Measurements from ENCODE around the gene LENEP.

Gene LENEP

DNA sequence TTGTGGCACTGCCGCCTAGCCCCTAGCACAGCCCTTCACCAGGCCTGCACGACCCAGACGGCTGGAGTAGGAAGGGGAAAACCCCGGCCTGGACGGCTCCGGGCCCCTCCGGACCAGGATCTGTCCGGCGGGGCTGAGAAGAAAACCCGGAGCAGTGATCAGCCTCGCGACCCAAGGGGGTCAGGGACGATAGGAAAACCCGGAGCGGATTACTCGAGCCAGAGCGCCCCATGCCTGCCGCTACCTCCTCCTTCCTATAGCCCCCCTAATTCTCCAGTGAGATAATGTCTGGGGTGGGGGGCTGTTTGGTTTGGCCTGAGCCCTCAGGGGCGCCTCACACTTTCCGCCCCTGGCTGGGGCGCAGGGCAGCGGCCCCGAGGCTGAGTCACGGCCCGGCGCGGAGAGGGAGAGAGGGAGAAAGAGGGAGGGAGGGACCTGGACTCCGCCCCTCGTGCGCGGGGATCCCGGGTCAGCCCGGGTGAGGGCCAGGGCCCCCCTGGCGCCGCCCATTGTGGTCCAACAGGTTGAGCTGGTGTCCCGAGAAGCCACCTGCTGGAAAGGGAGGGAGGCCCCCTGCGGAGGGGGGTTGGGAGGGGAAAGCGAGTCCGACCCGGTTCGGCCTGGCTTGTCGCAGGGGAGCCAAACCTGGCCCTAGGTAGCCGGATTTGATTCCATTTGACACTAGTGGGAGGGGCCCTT lies 7.5 kb downstream of the LENEP start:
- DNase-seq, result peak; percentile 85

DNA sequence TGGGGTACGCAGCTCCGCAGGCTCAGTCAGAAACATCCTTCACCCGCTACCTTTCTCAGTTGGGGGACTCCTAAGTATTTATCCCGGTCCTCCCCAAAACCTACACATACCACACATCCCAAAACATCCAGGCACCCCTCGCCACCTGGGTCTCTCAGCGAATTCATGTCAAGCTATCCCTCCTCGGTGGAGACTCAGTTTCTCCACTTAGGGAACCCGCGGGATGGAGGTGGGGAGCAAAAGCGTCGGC lies 8.0 kb downstream of the LENEP start:
- DNase-seq, result no peak

DNA sequence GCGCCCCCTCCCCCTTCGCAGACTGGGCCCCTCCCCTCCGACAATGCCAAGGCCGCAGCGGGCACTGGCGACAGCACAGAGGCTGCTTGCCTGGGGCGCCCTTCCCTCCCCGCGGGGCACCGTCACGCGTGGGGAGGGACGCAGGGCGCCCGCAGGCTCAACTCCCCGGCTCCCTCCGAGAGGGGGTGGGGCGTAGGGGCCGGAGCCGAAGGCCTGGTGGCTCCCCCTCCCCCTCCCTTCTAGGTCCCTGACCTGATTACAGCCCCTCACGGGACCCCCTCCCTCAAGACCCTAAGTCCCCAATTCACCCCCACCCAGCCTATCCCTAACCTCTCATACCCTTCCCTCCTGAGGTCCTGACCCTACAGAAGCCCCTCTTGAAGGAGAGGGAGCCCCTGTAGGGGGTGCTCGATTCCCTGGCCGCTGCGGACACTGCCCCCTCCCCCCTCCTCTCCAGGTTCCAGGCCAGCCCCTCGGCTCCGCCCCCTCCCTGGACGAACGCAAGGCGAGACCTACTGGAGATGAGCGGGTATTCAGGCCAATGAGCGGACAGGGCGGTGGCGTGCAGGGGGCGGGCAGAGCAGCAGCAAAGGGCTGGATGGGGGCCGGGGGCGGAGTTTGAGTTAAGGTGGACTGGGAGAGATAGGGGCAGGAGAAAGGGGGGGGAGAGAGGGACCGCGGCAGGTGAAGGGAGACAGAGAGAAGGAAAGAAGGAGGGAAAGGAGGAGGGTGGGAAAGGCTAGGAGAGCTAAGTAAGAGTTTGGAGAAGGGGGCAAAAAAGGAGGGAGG lies 8.5 kb downstream of the LENEP start:
- DNase-seq, result peak; percentile 97

DNA sequence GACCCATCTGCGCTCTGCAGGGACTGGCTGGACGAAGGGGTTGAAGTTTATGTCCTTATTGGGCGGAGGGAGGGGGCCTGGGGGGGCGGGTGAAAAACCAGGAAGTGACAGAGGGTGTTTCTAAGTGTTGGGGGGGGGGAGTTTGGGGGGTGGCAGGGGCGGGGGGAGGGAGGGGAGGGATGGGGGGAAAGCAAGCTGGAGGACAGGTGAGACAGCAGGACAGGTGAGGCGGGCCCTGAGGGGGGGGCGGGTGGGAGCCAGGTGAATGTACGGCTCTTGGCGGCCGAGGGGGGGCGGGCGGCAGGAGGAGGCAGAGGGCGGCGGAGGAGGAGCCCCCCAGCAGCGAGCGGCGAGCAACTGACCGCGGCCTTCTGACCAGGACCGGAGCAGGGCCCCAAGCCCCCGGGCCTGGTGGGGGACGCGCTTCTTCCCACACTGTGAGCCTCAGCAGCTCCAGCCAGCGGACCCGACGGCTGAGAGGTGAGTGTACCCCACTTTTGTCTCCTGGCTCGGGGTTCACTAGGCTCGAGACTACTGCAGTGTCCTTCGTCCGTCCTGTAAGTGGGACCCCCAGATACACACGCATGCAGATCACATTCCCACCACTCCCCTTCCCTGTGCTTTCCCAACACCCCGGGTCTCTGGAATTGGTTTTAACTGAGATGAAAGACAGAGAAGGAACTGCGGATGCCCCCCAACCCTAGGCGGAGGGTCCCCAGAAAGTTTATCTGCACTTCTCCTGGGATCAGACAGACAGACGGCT lies 9.3 kb downstream of the LENEP start, which contains the start of gene ZBTB7B:
Gene ZBTB7B (plus strand): TSS at position 339 of the 763 bp plus-strand sequence. CDS start 11,859 bp downstream, outside the sequence.
- no peak for DNase-seq

DNA sequence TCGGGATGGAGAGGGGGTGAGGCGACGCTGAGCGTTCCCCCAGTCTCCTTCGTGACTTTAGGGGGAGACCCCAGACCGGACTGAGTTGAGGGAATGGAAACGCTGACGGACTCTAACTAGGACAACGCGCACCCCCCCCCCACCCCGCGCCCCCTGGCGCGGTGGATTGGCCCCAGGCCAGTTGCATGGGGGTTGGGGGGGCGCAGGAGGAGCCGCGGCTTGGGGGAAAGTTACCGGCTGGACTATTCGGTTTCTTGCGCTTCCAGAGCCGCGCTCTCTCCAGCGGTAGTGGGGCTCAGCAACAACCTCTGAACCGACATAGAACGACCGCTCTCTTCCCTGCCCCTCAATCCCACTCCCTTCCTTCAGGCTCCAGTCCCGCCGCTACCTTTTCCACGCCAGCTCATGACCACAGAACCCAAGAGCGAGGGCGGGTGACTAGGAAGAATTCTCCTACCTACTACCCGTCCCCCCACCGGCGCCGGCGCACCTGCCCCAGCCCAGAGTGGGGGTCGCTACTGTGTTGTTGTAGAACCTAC lies 9.9 kb downstream of the LENEP start:
- no peak for DNase-seq

DNA sequence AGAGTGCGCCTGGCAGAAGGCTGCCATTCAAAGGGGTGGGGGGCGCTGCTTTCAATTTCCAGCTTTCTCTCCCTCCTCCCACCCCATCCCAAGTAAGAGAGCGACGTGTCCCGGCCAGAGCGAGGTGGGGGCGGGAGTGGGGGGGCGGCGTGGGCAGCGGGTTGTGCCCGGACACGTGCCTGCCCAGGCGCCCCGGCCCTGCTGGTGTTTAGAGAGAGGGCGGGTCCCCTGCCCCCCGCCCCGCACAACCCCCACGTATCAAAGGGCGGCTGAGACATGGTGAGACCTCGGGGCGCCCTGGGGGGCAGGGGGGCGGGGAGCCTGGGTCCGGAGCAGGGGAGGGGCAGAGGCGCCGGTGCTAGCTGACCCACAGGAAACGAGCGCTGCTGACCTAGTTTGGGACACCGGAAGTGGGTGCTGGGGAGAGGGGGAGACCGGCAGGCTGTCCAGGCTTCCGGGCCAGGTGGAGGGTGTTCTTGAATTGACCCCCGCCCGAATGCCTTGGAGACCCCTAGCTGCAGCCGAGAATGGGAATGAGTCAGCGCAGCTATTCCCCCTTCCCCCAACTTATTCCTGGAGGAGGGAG lies 10.5 kb downstream of the LENEP start:
- DNase-seq, result no peak

DNA sequence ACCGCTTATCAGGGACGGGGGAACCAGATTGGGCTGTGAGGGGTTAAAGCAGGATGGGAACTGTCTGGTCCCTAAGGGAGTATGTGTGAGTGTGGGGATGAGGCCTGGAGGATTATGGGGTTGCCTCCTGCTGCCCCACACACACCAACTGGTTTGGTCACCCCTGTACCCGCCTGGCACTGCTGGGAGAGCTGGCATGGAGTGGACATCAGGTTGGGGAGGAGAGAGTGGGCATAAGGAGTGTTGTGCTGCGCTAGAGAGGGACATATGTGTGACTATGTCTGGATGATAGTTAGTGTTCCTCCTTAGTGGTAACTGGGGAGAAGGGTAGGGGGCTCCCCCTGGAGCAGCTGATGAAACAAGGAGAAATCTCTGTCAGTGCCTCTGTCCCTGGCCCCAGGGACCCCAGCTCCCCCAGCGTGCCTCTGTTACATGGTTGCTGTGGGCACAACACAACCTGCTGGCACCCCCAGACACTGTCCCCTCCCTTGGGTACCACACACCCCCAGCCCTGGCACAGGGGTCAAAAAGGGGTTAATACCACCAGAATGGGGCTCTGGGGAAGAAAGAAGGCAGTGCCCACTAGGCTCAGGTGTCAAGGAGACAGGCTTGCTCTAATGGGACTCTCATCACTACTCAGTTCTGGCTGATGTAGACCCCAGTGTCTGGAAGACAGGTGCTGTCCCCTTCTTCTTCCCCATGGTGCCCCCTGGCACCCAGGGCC lies 11.1 kb downstream of the LENEP start:
- no peak for DNase-seq

DNA sequence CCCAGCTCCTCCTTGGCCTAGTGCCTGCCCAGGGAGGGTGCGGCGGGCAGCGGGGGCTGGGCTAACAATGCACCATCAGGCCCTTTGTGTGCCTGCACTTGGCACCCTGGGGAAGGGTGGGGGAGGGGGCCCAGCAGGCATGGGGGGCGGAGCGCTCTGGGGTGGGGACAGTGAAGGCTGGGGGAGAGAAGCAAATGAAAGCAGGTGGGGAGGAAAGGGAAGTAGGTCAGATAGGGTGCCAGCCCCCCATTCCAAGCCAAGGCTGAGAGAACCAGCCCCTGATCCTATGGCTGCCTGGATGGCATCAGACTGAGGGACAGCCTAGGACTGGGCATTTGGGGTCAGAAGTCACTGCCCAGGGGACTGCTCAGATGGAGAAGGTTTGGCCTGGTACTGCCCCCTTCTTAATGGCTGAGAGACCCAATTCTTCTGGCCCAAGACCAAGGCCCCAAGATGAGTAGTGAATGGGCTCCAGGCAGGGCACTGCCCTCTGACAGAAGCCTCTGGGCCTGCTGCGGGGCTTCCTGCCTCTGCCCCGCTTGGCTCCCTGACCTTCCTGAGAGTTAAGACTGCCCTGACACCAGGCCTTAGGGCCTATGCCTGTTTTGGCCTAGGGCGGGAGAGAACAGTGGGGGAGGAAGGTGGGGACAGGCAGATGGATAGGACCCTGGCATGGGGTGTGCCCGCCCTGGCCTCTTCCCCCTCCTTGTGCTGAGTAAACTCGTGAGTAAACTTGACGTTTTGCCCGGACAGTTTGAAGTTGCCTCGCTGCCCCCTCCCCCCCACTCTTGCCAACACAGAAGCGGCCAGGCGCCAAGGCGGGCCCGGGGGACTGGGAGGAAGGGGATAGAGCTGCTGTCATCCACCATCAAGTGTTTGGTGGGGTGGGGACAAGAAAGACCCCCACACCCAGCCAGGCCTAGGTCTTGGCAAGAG lies 12.0 kb downstream of the LENEP start:
- DNase-seq, result no peak

DNA sequence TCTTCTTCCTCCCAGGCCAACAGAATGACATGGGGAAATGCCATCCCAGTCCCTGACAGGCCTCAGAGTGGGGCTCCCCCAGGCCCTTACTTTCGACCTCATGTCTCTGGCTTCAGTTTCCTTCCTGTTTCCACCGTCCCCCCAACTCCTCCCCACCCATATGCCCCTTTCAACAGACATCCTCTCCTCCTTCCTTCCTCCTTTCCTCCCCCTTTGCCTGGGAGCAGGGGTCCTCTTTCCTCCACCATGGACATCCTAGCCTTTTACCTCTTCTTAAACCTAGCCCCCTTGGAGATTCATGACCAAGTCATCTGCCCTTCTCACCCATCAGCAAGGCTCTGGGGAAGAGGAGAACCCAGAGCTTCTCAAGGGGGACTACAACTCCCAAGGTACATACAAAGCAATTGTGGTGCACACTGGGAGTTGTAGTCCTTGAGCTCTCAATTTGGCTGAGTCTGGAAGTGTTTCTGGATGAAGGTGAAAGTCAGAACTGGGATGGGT lies 13.3 kb downstream of the LENEP start:
- no peak for DNase-seq

DNA sequence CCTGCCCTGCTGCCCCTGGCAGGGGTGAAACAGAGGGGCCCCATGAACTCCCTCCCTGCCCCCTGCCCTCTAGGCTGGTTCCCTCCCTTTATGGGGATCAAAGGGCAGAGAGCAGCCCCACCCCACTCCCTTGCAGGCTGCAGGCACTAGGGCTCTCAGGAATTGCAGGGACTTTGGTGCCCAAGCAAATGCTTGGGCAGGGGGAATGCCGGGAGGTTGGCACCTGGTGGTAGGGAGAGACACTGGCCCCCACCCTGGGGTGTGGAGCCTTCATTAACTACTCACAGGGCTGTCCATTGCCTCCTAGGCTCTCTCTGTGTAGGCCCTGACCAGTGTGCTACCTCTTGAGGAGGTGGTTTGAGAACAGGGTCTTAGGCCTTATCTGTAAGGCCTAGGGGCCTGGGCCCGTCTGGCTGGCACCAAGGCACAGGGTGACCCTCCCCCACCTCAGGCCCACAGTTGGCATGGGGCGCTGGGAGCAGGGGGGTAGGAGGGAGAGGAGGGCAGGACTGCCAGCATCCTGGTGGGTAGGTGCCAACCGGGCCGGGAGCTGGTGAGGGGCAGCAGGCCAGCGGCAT lies 14.0 kb downstream of the LENEP start:
- no peak for DNase-seq

DNA sequence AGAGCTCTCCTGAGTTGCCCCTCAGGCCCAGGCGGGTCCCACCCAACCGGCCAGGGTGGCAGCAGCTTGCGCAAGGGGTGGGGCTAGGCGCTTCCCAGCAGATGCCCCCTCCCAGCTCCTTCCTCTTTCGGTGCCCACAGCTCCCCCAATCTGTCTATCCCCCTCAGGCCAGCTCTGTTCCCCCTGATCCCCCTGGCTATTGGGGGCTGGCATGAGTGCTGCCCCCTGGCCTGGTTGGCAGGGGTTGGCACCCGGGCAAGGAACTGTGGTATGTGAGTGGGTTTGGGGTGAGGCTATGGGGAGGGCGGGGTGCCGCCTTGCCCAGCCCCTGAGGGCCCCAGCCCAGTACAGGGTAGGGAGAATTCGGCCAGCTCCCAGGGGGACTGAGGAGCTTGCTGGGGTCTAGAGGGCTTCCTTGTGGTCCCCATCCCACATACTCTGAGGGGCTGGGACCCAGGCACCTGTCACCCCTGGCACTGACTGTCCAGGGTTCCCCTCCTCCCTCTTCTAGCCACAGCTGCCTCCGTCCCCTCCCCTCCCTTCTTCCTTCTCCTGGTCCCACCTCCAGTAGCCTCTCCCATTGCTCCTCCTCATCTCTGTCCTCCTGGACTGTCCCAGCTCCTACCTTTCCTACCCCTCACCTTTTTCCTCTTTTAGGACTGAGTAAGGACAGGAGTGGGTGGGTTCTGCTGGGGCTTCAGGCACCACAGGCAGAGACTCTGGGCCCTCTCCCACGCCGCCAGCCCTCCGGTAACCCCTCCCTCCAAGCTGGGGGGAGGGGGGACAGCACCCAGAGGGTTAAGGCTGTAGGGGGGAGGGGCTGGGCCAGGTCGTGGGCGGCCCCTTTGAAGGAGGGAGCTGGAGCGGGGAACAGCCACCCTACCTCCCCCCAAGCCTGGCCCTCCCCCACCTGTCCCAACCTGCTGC lies 14.9 kb downstream of the LENEP start:
- no peak for DNase-seq

DNA sequence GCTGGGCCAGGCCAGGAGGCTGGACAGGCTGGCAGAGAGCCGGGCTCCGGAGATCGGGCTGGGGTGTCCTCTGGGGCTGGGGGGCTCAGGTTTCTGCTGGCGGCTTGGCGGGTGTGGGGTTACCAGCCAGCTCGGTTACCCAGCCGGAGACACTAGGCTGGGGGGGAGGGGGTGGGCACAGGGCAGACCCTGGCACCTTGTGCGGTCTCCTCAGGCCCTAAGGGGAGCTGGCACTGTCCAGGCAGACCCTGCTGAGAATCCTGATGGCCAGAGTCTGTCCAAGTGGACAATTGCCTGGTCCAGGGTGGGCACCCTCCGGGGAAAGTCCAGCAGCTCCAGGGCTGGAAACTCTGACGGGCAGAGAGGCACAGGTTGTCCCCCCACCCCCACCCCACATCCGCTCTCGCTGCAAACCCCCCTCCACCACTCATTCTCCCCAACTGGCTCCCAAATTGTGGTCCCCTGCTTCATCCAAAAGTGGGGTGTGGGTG lies 15.9 kb downstream of the LENEP start:
- no peak for DNase-seq

DNA sequence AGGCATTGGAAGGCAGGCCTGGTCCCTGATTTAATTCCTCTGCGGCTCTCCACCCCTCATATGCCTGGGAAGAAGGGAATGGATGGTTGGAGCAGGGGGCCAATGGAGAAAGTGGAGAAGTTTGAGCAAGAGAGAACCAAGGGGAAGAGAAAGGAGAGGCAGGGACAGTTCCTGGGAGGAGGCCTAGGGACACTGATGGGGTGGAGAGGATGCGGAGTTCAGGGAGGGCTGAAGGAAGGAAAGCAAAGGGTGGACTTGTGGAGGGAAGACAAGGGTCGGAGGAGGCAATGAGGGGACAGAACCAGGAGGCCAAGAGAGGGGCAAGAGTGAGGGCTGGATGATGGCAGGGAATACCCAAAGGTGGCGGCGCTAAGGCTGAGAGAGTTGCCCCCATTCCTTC lies 16.4 kb downstream of the LENEP start:
- no peak for DNase-seq

DNA sequence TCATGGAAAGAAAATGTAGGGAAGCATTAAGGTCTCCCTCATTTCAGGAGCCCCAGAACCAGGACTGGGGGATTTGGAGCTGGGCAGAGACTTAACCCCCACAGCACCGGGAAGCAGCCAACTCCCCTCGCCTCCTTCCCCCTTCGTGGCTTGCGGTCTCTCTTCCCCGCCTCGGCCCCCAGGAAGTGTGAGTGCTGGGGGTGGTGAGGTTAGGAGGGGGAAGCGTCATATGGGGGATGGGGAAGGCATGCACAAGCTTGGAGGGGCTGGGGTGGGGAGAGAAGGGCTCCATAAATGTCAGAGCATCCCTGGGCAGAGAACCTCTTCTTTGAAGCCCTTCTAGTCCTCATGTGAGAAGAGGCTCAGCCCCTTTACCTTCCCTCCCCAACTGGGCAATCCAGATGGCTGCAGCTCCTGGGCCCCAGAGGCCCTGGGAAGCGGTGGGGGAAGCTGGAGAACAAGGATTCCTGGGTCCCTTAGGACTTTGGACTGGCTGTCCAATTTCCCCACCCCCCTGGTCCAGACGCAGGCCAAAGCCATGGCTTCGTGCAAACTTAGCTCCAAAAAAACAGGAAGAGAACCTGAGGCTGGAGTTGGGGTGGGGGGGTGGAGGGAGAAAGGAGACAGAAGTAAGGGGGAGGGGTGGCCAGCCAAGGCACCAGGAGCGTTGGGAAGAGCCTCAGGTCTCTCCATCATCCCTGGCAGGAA lies 17.0 kb downstream of the LENEP start:
- DNase-seq, result no peak

DNA sequence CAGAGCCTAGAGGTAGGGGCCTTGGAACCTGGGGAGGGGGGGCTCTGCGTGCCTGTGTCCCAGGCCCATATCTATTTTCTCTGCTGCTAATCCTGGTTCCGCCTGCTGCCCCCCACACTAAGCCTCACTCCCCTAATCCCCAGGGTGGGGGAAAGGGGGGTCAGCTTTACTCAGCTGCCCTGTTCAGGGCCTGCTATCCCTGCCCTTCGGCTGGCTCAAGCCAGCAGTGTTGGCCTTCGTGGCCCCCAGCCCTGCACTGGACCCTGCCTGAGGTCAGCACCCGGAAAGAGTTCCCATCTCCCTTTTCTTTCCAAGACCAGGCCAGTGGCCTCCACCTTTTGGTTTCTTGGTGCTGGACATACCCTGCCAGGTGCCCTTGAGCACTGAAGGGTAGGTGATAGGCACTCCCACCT lies 17.6 kb downstream of the LENEP start:
- DNase-seq, result no peak

DNA sequence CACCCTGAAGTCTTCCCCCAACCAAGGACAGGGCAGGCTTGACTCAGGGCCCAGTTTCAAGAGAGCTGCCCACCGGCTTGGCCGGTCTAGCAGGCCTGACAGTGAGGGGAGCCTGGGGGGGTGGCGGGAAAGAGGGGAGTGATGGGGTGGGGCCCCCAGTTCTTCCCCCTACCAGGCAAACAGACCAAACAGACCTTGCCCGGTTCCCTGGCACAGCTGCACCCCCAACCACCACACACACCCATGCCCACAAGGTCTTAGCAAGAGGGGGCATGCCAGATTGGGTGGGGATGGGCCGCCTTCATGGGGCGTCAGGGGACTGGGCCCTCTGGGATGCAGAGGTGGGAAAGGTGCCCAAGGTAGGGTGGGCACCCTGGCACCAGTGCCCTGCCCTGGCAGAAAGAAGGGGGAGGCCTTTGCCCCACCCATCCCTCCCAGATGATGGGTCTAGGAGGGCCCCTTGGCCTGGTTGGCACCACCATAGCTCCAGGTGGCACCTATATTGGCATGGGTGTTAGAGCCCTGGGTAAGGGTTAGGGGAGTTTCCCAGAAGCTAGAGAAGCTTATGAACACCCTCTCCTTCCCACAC lies 18.1 kb downstream of the LENEP start:
- DNase-seq, result no peak

DNA sequence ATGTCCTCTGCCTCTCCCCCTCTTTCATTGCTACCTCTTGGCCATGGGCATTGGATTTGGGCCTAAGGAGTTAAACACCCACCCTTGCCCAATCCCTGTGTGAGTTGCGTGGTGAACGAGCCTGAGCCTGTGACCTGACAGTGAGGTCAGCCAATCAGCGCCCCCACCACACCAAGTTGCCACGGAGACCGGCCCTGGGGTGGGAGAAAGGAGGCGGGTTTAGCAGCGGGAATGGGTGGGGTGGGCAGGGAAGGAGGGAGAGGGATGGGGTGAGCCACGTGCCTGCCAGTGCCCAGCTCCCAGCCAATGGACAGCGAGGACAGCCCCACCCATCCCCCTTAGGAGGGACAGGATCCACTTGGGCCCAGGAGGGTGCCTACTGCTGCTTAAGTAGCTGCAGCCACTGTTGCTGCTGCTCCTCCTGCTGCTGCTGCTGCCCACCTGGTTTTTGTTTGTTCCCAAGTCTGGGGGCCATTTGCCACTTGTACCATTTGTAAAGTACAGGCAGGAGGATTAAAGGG lies 18.7 kb downstream of the LENEP start:
- peak; percentile 28 for DNase-seq

Data from DMS79 (cell line).